Measurements from ENCODE around the gene LRRTM1.

LRRTM1 gene

DNA sequence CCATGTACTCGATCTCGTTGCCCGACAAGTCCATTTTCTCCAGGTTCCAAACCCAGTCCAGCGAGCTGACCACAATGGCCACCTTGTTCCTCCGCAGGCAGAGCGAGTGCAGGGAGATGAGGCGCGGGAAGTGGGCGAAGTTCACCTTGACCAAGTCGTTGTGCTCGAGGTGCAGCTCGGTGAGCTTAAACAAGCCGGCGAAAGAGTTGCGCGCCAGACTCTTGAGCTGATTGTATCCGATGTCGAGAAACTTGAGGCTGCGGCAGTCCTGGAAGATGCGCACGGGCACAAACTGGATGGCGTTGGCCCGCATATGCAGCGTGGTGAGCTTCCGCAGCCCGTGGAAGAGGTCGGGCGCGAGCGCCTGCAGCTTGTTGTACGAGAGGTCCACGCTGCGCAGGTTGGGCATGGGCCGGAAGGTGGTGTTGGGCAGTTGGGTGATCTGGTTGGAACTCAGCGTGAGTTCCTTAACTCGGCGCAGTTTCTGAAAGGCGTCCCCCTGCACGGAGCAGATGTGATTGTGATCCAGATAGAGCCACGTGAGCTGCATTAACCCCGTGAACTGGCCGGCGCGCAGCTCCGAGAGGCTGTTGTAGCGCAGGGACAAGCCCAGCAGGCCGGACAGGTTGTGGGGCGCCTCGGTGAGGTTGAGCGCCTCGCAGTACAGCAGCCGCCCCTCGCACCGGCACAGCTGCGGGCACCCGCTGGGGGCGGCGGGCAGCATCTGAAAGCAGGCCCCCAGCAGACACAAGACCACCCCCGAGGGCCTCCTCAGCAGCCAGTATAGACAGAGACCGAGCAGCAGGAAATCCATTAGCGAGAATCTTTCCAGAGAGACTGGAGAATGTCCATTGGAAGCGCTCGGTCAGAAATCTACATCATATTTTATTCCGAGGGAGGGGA is 1.3 kb downstream of the LRRTM1 start:
- in situ Hi-C loops (cut with HindIII; ENCODE audit: low sequenced_read_pairs): no loop called here

GRCh38 chr2:80302314-80303005 is 2.1 kb downstream of the LRRTM1 start:
- in situ Hi-C loops (cut with HindIII; ENCODE audit: low sequenced_read_pairs): no loop called here

GRCh38 chr2:80302001-80302313 is 2.6 kb downstream of the LRRTM1 start:
- in situ Hi-C loops (cut with HindIII; ENCODE audit: low sequenced_read_pairs): no loop called here

- in situ Hi-C loops (cut with HindIII; ENCODE audit: low sequenced_read_pairs): no loop called here
Observed at GRCh38 chr2:80300954-80301353, 3.6 kb downstream of the LRRTM1 start.

DNA sequence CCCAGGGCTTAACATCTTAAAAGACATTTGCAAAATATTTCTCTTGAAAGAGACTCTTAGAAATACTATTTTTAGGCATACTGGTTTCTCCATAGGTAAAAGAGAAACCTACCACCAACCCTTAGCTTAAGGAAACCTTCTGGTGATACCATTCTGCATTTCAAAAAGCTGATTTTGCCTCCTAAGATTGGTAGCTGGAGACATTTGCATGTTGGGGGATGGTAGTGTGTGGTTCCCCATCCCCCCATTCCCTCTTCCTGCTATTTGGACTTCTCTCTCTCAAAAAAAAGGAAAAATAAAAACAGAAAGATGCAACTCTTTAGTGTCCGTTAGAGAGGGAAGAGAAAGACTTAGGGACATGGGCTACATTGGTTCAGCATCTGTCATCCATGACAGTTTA is 4.2 kb downstream of the LRRTM1 start:
- in situ Hi-C loops (cut with HindIII; ENCODE audit: low sequenced_read_pairs): no loop called here

- in situ Hi-C loops (cut with HindIII; ENCODE audit: low sequenced_read_pairs): no loop called here
Observed at GRCh38 chr2:80299661-80300060, 4.9 kb downstream of the LRRTM1 start.

DNA sequence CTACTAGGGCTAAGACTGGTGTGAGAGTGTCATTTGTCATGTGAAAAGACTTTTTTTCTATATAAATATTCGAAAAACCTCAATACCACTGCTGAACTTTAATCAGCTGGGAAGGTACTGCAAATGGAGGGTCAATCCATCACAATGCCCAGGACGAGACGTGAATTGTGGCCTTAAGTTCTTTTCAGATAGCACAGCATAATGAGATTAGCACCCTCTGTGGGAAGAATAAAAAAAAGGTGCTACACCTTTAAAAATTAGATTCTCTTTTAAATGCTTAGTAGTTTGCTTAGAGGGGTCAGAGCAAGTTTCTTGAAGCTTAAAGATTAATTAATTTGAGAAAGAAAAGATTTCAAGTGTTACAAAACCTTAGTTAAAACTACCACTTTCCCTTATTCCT is 5.6 kb downstream of the LRRTM1 start:
- in situ Hi-C loops (cut with HindIII; ENCODE audit: low sequenced_read_pairs): no loop called here

DNA sequence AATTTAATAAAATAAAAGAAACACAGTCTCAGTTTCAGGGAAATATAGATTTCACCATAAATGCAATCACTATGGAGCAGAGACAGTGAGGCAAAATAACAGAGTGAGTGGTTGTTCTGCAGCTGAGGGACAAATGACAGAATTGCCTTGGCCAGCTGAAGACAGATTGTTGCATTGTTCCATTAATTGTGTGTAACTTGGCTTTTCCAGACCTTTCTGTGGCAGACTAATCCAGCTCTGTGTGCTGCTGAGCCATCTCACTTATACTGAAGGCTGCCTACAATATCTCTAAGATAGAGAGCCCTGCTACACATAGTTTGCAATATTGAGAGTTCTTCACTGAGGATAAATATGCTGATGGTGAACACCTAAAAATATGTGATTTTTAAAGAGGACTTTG is 11.5 kb downstream of the LRRTM1 start:
- in situ Hi-C loops (cut with HindIII; ENCODE audit: low sequenced_read_pairs): no loop called here

DNA sequence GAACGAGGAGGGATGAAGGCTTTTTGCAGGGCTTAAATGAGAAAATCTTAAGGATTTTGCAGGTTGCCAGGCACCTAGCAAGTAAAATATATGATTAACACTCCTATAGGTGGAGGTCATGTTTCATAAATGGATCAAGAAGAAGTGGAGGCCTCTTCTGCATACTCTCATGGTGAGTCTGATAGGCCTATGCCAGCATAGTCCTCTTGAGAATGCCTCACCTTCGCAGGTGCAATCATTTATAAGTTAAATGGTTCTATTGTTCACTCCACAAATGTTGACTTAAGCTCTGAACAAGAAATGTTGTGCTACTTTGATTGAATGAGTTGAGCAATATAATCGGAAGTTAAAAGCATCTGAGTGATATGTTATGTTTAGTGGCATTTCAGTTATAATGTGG is 12.1 kb downstream of the LRRTM1 start:
- in situ Hi-C loops (cut with HindIII; ENCODE audit: low sequenced_read_pairs): no loop called here

DNA sequence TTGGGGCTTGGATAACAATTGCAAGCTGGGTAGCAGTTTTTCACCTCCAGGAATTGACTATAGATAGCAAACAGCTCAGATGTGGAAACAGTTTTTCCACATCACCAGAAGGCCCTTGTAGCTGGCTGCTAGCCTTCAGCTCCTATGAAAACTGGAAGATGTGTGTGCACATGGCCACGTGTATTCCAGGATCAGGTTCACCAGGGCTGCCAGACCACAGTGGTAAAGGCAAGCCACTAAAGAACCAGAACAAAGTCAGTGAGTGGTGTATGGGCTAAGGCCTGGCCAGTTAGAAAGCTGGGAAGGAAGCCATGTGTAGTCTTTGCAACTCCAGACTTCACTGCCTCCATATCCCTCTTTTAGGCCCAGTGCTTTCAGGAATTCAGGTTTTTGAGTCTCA is 12.9 kb downstream of the LRRTM1 start:
- in situ Hi-C loops (cut with HindIII; ENCODE audit: low sequenced_read_pairs): no loop called here

GRCh38 chr2:80288576-80288975 is 16.0 kb downstream of the LRRTM1 start:
- in situ Hi-C loops (cut with HindIII; ENCODE audit: low sequenced_read_pairs): no loop called here

DNA sequence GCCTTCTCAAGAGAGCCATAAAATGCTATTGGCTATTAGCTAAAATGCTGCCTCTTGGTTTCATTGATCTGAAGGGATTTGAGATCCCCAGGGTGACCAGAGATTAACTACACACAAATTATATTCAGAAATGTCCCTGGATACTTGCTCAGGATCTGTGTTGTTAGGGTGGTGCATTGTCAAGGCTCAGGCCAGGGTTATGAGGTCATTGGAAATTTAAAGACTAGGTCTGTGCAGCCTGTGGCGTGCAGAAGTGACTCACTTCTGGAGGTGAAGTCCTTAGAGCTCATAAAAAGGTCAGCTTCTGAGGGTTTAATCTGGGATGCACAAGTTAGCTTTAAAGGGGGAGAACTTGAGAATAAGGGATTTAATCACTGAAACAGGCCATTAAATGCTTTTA is 23.5 kb downstream of the LRRTM1 start:
- in situ Hi-C loops (cut with HindIII; ENCODE audit: low sequenced_read_pairs): no loop called here

DNA sequence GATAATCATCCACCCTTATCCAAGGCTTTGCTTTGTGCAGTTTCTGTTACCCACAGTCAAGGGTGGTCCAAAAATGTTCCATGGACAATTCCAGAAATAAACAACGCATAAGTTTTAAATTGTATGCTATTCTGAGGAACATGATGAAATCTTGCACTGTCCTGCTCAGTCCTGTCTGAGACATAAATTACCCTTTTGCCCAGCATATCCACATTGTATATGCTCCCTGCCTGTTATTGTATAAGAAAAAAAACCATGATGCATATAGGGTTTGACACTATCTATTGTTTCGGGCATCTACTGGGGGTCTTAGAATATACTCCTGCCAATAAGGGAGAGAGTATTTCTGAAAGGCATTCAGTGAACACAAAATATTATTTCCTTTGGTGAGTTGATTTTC is 24.0 kb downstream of the LRRTM1 start:
- in situ Hi-C loops (cut with HindIII; ENCODE audit: low sequenced_read_pairs): no loop called here

GRCh38 chr2:80269806-80270205 is 34.7 kb downstream of the LRRTM1 start:
- in situ Hi-C loops (cut with HindIII; ENCODE audit: low sequenced_read_pairs): no loop called here

GRCh38 chr2:80266231-80266630 is 38.3 kb downstream of the LRRTM1 start:
- in situ Hi-C loops (cut with HindIII; ENCODE audit: low sequenced_read_pairs): no loop called here

GRCh38 chr2:80259292-80259691 is 45.3 kb downstream of the LRRTM1 start:
- in situ Hi-C loops (cut with HindIII; ENCODE audit: low sequenced_read_pairs): no loop called here

GRCh38 chr2:80258793-80259192 is 45.8 kb downstream of the LRRTM1 start:
- in situ Hi-C loops (cut with HindIII; ENCODE audit: low sequenced_read_pairs): no loop called here

GRCh38 chr2:80258341-80258740 is 46.2 kb downstream of the LRRTM1 start:
- in situ Hi-C loops (cut with HindIII; ENCODE audit: low sequenced_read_pairs): no loop called here

- in situ Hi-C loops (cut with HindIII; ENCODE audit: low sequenced_read_pairs): no loop called here
Observed at GRCh38 chr2:80257450-80257849, 47.1 kb downstream of the LRRTM1 start.

DNA sequence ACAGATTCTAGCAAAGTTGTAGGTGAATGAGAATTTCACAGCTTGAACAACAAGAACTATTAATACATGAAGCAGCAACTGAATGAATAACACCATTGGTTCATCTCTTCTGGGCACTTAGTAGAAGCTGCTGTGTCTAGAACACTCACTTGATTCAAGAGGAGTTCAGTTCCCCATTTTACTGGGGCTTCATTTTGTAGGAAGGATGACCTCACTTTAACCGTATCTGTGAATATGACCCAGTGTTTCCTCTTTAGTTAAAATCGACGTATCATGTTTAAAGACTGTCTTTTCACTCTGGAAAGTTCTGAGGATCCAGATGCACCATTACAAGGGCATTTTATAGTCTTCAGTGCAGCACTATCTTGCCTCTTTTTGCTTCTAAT is 47.8 kb downstream of the LRRTM1 start:
- in situ Hi-C loops (cut with HindIII; ENCODE audit: low sequenced_read_pairs): no loop called here

GRCh38 chr2:80255918-80256781 is 48.4 kb downstream of the LRRTM1 start:
- in situ Hi-C loops (cut with HindIII; ENCODE audit: low sequenced_read_pairs): no loop called here

Data from DLD1 (cell line).